ENCODE data around the gene BAIAP2. TPM values are rescaled to one million over a fixed set of nuclear protein-coding genes. Genes with fewer than 3 reads are reported as not detected.
A peak's percentile ranks its signal among the peaks of the same experiment; 100 is the strongest.

BAIAP2 gene
- total RNA-seq, 1 donor = 27.5 TPM

GRCh38 chr17:81138500-81138899 is 103.5 kb downstream of the BAIAP2 start:
- DNase-seq (ENCODE audit: low read depth) = no peak
- TF ChIP-seq CTCF (IDR thresholded peaks at IDR 0.05; ENCODE audit: insufficient read depth, low read length) = no peak
- no peak overlapping the region for H3K4me3 ChIP-seq (ENCODE audit: low read depth, low read length)

GRCh38 chr17:81139428-81139827 is 104.5 kb downstream of the BAIAP2 start:
- no peak for TF ChIP-seq CTCF (IDR thresholded peaks at IDR 0.05; ENCODE audit: insufficient read depth, low read length)
- no peak overlapping the region for H3K4me3 ChIP-seq (ENCODE audit: low read depth, low read length)
- DNase-seq (ENCODE audit: low read depth) = no peak

GRCh38 chr17:81140018-81140417 is 105.1 kb downstream of the BAIAP2 start:
- no peak for TF ChIP-seq CTCF (IDR thresholded peaks at IDR 0.05; ENCODE audit: insufficient read depth, low read length)
- DNase-seq (ENCODE audit: low read depth) = no peak
- no peak overlapping the region for H3K4me3 ChIP-seq (ENCODE audit: low read depth, low read length)

GRCh38 chr17:81140695-81141094 is 105.7 kb downstream of the BAIAP2 start:
- no peak for TF ChIP-seq CTCF (IDR thresholded peaks at IDR 0.05; ENCODE audit: insufficient read depth, low read length)
- H3K4me3 ChIP-seq (ENCODE audit: low read depth, low read length) = no peak overlapping the region
- DNase-seq (ENCODE audit: low read depth) = no peak

GRCh38 chr17:81142301-81143199 is 107.6 kb downstream of the BAIAP2 start:
- peak; percentile 74 for TF ChIP-seq CTCF (IDR thresholded peaks at IDR 0.05; ENCODE audit: insufficient read depth, low read length)
- no peak overlapping the region for H3K4me3 ChIP-seq (ENCODE audit: low read depth, low read length)
- DNase-seq (ENCODE audit: low read depth) = peak; percentile 79

- DNase-seq (ENCODE audit: low read depth) = no peak
- TF ChIP-seq CTCF (IDR thresholded peaks at IDR 0.05; ENCODE audit: insufficient read depth, low read length) = no peak
- H3K4me3 ChIP-seq (ENCODE audit: low read depth, low read length) = no peak overlapping the region
These were observed 108.2 kb downstream of the BAIAP2 start for GRCh38 chr17:81143200-81143527.

Measured in fibroblast of the aortic adventitia (primary cell).